GM18520 (cell line): ENCODE measurements around the gene SLC9A7.
"Not testable (repeated sequence)": the region's sequence is repeated elsewhere in the genome, so short reads cannot be mapped to it uniquely, and the experiment has no call there.

ENCODE experiments used
- ATAC-seq: cut with Tn5 transposase; IDR thresholded peaks from one replicate; pipeline ENCODE4 v1.9.1; 2021; ENCODE audit not compliant: unreplicated experiment

Gene SLC9A7

DNA sequence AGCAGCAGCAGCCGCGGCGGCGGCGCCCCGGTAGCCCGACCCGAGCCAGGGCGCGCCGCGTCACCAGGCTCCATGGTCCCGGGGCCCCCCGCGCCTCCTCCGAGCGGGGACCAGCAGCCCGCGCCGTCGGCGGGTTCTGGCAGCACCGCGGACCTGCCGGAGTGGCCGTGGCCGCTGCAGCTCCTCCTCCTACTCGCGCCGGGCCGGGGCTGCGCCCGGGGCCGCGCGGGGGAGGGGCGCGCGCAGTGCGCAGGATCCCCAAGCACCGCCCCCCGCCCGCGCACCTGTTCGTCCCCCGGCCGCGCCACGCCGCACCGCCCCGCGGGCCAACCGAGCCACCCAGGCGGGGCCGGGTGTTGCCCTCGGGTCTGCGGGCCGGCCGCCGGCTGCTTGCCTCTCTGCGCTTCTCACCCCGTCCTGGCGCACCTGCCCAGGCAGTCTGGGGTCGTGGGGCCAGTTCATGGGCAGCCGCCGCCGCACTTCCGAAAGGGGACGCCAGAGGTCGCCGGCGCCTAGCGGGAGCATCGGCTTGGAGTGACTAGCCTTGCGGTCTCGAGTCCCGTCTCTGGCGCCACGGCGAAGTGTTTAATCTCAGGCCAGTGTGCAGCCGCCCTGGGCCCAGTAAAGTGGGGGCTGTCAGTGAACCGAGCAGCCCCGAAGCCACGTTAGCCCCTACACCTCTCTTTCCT, at the start of gene SLC9A7:
TSS of gene SLC9A7 (minus strand) at position 163 of the 689 bp plus-strand sequence. CDS start at position 74, 89 bp downstream.
- peak; percentile 53 for ATAC-seq

DNA sequence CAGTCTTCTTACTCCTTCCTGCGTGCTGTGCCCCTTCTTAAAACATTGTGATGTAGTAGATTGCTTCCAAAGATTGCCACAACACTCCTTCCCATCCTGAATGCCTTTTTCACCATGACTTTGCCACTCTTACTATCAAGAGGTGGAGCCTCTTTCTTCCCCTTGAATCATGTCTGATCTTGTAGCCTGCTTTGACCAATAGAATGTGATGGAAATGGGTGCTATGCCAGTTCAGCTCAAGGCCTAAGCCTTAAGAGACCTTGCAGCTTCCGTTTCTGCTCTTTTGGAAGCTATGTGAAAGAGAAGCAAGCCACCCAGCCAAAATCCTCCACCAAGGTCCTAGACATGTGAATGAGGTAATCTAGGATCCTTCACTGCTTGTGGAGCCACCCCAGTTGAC, 46.4 kb upstream of the SLC9A7 start:
- no peak for ATAC-seq

DNA sequence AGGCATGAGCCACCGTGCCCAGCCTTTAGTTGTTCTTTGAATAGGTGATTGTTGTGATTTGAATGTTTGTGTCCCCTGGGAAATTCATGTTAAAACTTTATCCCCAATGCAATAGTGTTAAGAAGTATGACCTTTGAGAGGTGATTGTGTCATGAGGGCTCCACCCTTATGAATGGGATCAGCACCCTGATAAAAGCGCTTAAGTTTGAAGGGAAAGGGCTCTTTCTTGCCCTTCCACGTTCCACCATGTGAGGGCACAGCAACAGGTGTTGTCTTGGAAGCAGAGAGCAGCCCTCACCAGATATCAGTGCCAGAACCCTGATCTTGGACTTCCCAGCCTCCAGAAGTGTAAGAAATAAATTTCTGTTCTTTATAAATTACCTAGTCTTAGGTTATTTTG, 44.2 kb upstream of the SLC9A7 start:
- no peak for ATAC-seq

DNA sequence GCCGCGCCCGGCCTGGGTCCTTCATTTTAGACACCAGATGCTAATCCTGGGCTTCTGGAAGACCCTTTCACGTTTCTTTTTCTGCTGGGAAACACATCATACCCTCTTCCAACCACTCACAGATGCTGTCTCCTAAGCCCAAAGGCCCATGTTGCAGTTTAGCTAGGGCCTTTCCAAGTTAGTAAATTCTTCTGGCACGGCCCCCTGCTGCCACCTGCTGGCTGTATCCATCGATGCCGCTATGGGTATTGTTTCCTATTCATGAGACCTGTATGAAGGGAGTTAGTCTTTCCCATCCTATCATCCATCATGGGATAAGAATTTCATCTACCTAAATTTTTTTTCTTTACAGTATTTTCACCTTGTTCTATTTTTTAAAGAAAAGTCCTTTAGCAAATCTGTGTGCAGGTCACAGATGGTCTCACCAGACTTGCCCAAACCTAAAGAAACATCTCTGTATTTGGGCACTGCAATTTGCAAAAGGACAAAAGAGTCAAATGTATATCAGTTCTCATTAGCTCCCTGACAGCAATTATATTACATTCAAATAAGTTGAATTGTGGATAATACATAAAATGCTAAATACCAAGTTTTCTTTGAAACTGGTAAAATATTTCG, 37.8 kb upstream of the SLC9A7 start:
- ATAC-seq: no peak

GRCh38 chrX:46793386-46794143, 34.6 kb upstream of the SLC9A7 start:
- ATAC-seq: no peak

DNA sequence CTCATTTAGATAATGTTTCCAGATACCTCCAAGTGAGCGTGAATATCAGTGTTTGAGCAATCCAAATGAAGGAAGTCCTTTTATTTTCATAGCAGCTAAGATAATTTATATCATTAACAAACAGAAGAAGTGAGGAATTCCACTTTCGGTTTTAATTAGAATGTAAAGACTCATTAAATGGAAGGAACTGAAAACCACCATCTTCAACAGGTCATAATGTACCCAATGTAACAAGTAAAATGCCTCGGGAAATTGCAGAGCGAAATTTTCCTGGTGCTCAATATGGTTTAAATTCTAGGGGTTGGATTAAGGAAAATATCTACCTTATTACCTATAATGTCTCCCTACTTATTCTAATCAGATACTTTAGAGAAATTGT, 33.9 kb upstream of the SLC9A7 start:
- ATAC-seq: no peak

GRCh38 chrX:46791927-46792809, 33.2 kb upstream of the SLC9A7 start:
- no peak for ATAC-seq

GRCh38 chrX:46788902-46789301, 30.0 kb upstream of the SLC9A7 start:
- no peak for ATAC-seq

DNA sequence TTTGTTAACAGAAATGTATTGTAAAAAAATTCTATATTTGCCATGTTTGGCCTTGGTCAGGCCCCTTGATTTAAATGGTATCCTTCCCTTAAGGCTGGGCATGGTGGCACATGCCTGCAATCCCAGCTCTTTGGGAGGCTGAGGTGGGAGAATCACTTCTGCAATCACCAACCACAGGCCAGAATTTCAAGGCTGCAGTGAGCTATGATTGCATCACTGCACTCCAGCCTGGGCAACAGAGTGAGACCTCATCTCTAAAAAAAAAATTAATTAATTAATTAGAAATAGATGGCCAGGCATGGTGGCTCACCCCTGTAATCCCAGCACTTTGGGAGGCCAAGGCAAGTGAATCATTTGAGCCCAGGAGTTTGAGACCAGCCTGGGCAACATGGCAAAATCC, 25.5 kb upstream of the SLC9A7 start:
- ATAC-seq: not testable (repeated sequence)

DNA sequence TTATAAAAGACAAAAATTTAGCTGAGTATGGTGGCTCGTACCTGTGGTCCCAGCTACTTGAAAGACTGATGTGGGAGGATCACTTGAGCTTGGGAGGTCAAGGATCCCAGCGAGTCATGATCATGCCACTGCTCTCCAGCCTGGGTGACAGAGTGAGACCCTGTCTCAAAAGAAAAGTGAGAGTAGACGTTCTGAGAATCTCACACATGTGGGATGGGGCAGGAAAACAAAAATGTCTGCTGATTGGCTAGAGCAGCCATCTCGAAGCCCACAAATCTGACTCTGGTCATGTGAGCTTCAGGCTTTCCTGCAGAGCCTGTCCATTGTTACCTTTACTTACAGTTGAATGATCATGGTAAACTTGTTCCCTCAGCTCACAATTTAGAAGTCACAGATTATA, 23.1 kb upstream of the SLC9A7 start:
- no peak for ATAC-seq

GRCh38 chrX:46777971-46778810, 19.3 kb upstream of the SLC9A7 start:
- no peak for ATAC-seq

GRCh38 chrX:46770817-46771163, 11.9 kb upstream of the SLC9A7 start:
- no peak for ATAC-seq

GRCh38 chrX:46770000-46770816, 11.3 kb upstream of the SLC9A7 start:
- no peak for ATAC-seq

DNA sequence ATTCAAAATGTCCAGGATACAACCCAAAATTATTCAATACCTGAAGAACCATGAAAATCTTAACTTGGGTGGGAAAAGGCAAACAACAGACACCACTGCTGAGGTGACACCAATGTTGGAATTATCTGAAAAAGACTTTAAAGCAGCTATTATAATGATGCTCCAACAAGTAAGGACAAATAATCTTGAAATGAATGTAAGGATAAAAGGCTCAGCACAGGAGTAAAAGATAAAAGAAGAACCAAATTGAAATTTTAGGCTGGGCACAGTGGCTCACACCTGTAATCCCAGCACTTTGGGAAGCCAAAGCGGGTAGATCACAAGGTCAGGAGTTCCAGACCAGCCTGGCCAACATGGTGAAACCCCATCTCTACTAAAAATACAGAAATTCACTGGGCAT, 4.0 kb upstream of the SLC9A7 start:
- no peak for ATAC-seq

GRCh38 chrX:46759645-46759974, 692 bp upstream of the SLC9A7 start:
- ATAC-seq: no peak

DNA sequence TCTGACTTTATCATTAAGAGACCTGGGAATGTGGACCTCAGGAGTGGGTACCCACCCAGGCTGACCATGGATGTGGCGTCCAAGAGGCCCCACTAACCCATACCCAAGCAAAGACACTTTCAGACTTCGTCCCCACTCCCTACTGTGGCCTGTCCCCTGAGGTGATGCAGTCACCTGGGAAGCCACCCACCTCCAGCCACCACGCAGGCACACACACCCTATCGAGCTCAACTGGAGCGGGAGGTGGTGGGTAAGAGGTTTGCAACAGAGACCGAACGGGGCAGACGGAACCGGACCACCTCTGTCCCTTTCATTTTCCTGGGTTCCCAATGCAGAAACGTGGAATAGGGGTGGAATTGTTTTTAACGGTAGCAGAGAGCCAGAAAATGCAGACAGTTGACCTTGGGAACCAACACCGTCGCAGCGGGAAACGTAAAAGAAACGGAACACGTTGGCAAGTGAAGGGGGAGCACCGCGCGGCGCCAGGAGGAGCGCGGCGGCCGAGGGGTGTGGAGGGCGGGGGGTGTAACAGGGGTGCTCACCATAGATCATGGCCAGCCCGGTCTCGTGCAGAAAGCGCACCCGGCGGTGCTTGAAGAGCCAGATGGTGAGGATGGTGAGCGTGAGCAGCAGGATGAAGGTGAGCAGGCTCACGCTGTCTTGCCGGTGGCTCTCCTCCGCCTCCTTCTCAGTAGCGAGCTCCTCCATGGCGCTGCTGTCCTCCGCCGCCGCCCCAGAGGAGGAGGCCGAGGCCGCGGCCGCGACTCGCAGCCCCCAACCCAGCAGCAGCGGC, 559 bp downstream of the SLC9A7 start:
- peak; percentile 6 for ATAC-seq

DNA sequence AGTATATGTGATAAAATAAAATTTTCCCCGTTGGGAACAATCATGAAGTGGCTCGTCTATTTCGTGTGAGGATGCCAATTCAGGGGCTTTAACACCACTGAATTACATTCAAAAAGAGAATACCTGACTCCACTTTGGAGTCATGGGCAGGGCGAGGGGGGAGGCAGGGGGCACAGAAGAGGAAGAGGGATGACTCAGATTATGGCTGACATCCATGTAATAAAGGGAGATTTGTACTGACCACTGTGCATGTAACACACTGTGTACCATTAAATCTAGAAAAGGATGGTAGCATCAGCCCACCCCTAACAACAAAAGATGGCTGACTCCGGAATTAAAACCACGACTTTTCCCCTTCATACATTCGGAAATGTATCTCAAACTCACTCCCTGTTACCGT, 1.3 kb downstream of the SLC9A7 start:
- ATAC-seq: no peak

DNA sequence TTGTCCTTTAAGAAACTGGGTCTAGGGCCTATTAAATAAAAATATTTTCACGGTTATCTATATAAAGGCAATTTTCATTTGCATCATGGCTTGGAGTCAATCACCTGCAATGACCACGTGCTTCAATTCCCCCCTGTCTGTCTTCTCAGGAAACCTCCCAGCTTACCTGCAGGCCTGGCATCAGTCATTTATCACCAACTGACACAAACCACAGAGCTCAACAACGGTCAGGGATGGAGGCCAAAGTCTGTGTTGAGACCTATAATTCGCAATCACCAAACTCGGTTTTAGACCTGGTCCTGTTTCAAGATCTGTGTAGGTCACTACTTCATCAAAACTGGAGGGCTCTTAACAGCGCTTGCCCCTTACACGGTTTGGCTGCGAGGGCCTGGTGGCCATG, 1.9 kb downstream of the SLC9A7 start:
- ATAC-seq: no peak

DNA sequence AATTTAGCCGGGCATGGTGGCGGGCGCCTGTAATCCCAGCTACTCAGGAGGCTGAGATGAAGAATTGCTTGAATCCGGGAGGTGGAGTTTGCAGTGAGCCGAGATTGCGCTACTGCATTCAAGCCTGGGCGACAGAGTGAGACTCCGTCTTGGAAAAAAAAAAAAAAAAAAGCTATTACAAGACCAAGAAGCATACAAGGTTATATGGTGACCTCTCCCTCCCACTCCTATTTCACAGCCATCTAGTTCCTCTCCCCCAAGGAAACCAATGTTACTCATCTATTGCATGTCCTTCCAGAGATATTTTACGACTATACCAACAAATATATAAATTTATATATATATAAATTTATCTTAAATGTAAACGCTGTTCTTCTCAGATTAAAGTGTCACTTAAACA, 3.2 kb downstream of the SLC9A7 start:
- no peak for ATAC-seq
